Jurkat, Clone E6-1 (cell line): ENCODE results near the gene FOSL2.

ENCODE experiments used
- DNase-seq: peaks from one replicate; pipeline ENCODE4 v3.0.0-alpha.2; 2011; ENCODE audit warnings: low read depth, low spot score
- H3K4me3 ChIP-seq: 2 replicates; pipeline ENCODE4 v1.5.1; 2011; ENCODE audit warnings: mild to moderate bottlenecking, low read length, control low read depth, moderate library complexity

The FOSL2 gene

DNA sequence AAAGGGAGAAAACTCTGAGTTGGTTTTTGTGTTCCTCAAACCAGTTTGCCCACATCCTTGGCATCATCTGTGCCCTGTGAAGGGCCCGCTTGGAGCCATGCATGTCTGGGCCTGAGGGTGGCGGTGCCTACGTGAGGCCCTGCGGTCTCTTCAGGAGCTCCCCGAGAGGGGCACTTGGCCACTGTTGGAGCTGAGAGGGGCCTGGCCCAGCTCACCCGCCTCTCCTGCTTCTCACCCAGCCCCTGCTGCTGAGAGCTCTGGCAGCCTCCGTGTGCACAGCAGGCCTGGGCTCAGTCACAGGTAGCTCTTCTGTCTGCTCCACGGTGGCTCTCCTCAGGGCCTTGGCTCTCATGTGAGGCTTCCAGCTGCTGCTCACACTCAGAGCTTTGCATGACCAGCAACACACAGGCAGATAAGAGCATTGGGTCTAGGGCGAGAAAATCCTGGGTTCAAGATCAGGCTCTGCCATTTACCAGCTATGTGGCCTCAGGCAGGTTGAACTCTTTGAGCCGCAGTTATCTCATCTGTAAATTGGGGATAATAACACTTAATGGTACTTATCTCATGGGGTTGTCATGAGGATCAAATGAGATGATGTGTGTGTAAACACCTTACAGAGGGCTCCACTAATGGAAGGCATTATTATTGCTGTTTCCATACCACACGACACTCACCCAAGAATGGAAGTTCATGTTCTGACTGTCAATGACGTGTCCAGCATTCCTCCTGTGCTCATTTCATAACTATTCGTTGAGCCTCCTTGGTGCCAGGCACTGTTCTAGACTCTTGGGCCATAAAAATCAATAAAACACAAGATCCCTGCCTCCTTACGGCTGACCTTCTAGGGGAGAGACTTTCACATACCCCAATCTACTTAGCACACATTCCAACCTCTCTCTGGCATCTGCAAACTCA is 61.6 kb downstream of the FOSL2 start:
- DNase-seq = no peak

DNA sequence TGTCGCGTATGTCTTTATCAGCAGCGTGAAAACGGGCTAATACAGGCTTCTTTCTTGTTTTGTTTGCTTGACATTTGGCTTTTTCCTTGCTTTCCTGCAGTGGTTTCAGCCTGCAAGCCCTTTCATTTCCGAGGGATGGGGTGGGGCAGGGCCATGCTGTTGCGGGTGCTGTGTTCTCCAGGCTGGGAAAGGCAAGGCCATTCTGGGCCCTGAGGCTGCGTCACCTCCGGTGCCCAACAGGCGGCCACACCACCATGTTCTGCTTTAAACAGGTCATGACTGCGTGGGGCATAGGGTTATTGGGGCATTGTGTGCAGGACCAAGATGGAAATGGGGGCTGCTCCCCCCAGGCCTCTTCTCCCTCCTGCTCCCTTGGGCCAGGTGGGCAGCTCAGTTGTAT is 64.6 kb downstream of the FOSL2 start:
- H3K4me3 ChIP-seq = no peak overlapping the region
- no peak for DNase-seq

More for the DNA sequence above, 61.6 kb downstream of the FOSL2 start:
- no peak overlapping the region for H3K4me3 ChIP-seq

DNA sequence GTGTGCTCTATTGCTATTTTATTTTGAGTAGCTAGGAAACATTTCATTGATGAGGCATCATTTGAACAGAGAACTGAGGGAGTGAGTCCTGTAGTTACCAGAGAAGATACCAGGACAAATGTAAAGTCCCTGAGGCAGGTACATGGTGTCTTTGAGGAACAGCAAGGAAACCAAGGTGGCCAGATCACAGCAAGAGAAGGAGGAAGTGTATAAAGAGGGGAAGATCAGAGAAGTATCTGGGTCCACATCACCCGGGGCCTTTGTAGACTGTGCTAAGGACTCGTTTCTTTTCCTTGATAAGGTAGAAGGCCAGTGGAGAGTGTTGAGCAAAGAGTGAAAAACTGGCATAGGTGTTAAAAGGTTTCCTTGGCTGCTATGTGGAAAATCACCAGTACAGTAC is 68.4 kb downstream of the FOSL2 start:
- DNase-seq = no peak
- H3K4me3 ChIP-seq = no peak overlapping the region

DNA sequence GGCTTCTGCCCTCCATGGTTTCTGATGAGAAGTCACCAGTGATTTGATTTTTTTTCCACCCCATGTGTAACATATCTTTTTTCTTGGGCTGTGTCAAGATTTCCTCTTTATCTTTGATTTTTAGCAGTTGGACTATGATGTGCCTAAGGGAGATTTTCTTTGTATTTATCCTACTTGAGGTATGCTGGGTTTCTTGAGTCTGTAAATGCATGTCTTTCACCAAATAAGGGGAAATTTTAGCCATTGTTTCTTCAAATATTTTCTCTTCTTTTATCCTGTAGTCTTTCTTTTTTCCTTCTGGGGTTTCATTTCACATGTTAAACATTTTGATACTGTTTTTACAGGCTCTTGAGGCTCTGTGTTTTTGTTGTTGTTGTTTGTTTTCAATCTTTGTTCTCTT is 69.5 kb downstream of the FOSL2 start:
- no peak for DNase-seq
- H3K4me3 ChIP-seq = no peak overlapping the region

DNA sequence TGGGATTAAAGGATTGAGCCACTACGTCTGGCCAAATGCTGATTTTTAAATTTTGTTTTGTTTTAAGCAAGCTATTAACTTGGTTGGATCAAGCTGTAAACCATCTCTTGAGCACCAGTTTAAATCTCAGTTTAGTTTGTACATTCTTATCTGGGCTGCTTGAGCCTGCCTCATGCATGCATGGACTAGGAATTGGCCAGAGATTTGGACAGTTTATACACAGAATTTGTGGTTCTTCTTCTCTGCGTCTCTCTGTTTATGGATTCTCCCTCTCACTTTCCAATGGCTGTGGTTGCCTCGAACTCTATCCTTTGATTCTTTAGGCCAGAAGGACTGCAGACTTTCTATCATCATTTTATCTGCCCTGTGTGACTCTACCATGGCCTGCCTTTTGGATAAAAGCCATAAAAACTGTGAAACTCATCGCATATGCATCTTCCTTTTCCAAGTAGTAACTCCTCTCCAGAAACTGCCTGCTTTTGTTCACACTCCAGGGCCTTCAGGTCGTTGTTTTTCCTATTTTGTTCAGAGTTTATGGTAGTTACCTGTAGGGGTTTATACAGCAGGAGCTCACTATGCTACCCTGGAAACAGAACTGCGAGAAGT is 70.7 kb downstream of the FOSL2 start:
- H3K4me3 ChIP-seq = no peak overlapping the region
- DNase-seq = no peak

DNA sequence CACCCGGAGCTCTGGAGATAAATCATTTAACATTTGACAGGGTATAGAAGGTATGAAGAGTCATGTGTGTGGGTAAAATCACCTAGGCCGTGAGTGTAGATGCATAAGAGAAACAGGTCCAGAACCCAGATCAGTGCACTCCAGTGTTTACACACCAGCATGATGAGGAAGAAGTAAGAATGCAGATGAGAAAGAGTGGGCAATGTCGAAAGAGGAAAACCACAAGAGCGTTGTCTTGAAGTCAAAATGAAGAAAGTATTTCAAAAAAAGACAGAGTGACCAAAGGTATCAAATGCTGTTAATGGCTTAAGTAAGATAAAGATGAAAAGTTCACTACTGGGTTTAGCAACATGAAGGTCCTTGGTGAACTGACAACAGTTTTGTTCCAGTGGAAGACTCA is 71.2 kb downstream of the FOSL2 start:
- H3K4me3 ChIP-seq = no peak overlapping the region
- DNase-seq = no peak

DNA sequence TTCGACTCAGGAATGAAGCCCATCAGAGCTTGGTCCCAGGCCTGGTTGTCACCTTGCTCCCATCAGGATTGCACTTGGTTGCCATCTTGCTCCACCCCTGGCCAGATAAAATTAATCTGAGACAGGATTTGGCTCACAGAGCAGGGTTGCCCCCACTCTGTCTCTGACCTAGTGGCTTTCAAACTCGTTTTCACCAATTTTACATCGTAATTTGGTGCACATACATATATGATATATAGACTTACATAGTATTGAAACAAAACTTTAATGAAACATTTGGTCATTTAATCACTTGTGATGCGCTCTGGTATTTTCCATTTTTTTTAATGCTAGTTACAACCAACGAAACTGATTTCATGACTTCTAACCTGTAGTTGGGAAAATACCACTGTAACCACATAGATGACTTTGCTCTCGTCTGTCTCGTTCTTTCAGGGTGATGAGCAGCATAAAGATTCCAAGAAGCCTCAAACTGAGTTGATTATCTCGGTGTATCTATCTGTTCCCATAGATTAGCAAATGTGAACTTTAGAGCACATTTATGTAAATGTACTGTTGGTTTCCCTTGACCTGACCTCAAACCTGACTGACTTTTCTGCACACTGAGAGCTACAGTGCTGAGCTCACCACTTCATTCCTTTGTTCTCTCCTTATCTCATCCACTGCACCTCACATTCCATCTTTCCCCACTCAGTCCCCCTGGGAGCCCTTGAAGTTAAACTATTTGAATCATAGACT is 72.7 kb downstream of the FOSL2 start:
- DNase-seq = peak; percentile 61

More for the DNA sequence above, 72.7 kb downstream of the FOSL2 start:
- H3K4me3 ChIP-seq = no peak overlapping the region
